GM12878 (cell line): ENCODE measurements around the gene KIF21B. TPM values are rescaled to one million over a fixed set of nuclear protein-coding genes. Genes with fewer than 3 reads are reported as not detected.

Experiments
- ATAC-seq: fragments of 200-7000 bp; cut with Tn5 transposase; 3 replicates; pipeline ENCODE4 v1.9.1; 2020; ENCODE audit warnings: mild to moderate bottlenecking, moderate library complexity
- BruUV-seq: library from RNA; stranded (reverse); fragments of 400-500 nt; replicated peaks from 2 replicates; lab custom pipeline; 2021; lab: Mats Ljungman, UMichigan
- CTCF ChIA-PET: fragments of 300-600 bp; sonication (Branson Sonifier 250); formaldehyde crosslinking; extraction: SDS; loops from one replicate; lab custom pipeline; 2021; ENCODE audit warnings: inconsistent platforms; lab: Yijun Ruan, JAX
- POLR2A ChIA-PET: fragments of 350-600 bp; formaldehyde crosslinking; extraction: SDS; loops from one replicate; lab custom pipeline; 2021; ENCODE audit warnings: inconsistent platforms; lab: Charles Lee
- RAD21 ChIA-PET: fragments of 300-600 bp; sonication (Branson Sonifier 250); formaldehyde crosslinking; loops from one replicate; lab custom pipeline; 2023; ENCODE audit warnings: antibody characterized with exemption; ENCODE audit not compliant: unreplicated experiment; lab: Charles Lee
- SMC1A ChIA-PET: fragments of 300-600 bp; sonication (Branson Sonifier 250); formaldehyde crosslinking; loops from one replicate; lab custom pipeline; 2023; ENCODE audit not compliant: unreplicated experiment, uncharacterized antibody; lab: Charles Lee
- DNase-seq: peaks from one replicate; pipeline ENCODE4 v3.0.0-alpha.2; 2011; ENCODE audit warnings: low read depth, low spot score
- FAIRE-seq: peaks from 3 replicates; lab custom pipeline; 2011; peaks lifted over from hg19 to GRCh38; lab: Jason Lieb, UNC
- H2AFZ ChIP-seq: 2 replicates; pipeline ENCODE4 v1.6.0; 2011; ENCODE audit warnings: low read depth, low read length, control low read depth; ENCODE audit not compliant: control insufficient read depth
- H3K27ac ChIP-seq: 2 replicates; pipeline ENCODE4 v1.5.1; 2011; ENCODE audit warnings: control low read depth; ENCODE audit not compliant: control insufficient read depth, insufficient read depth
- H3K27me3 ChIP-seq, 2 experiments: replicated peaks in 1 of 2; 2 replicates each; pipeline versions ENCODE4 v1.6.0 to v1.6.1; 2011; ENCODE audit warnings: low read length in 1 of 2; ENCODE audit not compliant: control insufficient read depth in 2 of 2, insufficient read depth in 2 of 2
- H3K36me3 ChIP-seq, 2 experiments: 2 replicates each; pipeline ENCODE4 v1.5.1; 2011; ENCODE audit warnings: low read length in 1 of 2; ENCODE audit not compliant: control insufficient read depth in 2 of 2, insufficient read depth in 2 of 2
- H3K4me1 ChIP-seq: 2 replicates; pipeline ENCODE4 v1.6.1; 2011; ENCODE audit warnings: mild to moderate bottlenecking, low read length, moderate library complexity, mixed read lengths; ENCODE audit not compliant: control insufficient read depth, insufficient read depth
- H3K4me2 ChIP-seq: 2 replicates; pipeline ENCODE4 v1.6.0; 2011; ENCODE audit warnings: control low read depth; ENCODE audit not compliant: control insufficient read depth, insufficient read depth
- H3K4me3 ChIP-seq: fragments of 200-600 bp; sonication (generic); 2 replicates; pipeline ENCODE4 v1.5.1; 2016
- H3K79me2 ChIP-seq: 2 replicates; pipeline ENCODE4 v1.6.0; 2011; ENCODE audit warnings: low read length; ENCODE audit not compliant: control insufficient read depth, insufficient read depth
- H3K9ac ChIP-seq: 2 replicates; pipeline ENCODE4 v1.8.0; 2011; ENCODE audit warnings: low read length, control low read depth, mixed read lengths; ENCODE audit not compliant: control insufficient read depth, insufficient read depth
- H3K9me3 ChIP-seq: replicated peaks from 3 replicates; pipeline ENCODE4 v1.5.1; 2011; ENCODE audit warnings: mild to moderate bottlenecking, low read length; ENCODE audit not compliant: control insufficient read depth, insufficient read depth
- H4K20me1 ChIP-seq: 2 replicates; pipeline ENCODE4 v1.6.0; 2011; ENCODE audit not compliant: control insufficient read depth, insufficient read depth
- CEBPB ChIP-seq, 2 experiments: fragments of 150-350 bp in 1 of 2; IDR thresholded peaks; 2 replicates each; pipeline ENCODE4 v1.6.1; 2012 to 2014; ENCODE audit warnings: low read depth in 2 of 2, low read length in 2 of 2, borderline replicate concordance in 1 of 2, inconsistent platforms in 1 of 2
- GABPA ChIP-seq: IDR thresholded peaks from 2 replicates; pipeline ENCODE4 v1.6.1; 2014; ENCODE audit warnings: antibody characterized with exemption, low read depth, mild to moderate bottlenecking, inconsistent platforms
- KLF5 ChIP-seq: fragments of 450-650 bp; IDR thresholded peaks from 2 replicates; pipeline ENCODE4 v1.6.1; 2014; ENCODE audit warnings: mild to moderate bottlenecking; ENCODE audit not compliant: partially characterized antibody
- MTA2 ChIP-seq: fragments of 450-650 bp; IDR thresholded peaks from 2 replicates; pipeline ENCODE4 v1.6.1; 2016; ENCODE audit warnings: low read depth, mild to moderate bottlenecking, moderate library complexity
- NFXL1 ChIP-seq: fragments of 450-650 bp; IDR thresholded peaks from 2 replicates; pipeline ENCODE4 v1.6.1; 2017; ENCODE audit warnings: antibody characterized with exemption, mild to moderate bottlenecking, borderline replicate concordance
- NR2F1 ChIP-seq: fragments of 450-650 bp; conservative IDR thresholded peaks from 2 replicates; pipeline ENCODE4 v1.6.1; 2017; ENCODE audit warnings: mild to moderate bottlenecking
- PAX5 ChIP-seq: IDR thresholded peaks from 2 replicates; pipeline ENCODE4 v1.6.1; 2011; ENCODE audit warnings: low read depth, low read length, borderline replicate concordance
- RCOR1 ChIP-seq: conservative IDR thresholded peaks from 2 replicates; pipeline ENCODE4 v1.6.1; 2012; ENCODE audit warnings: low read depth, low read length, improper control_type of control experiment
- RUNX3 ChIP-seq: IDR thresholded peaks from 2 replicates; pipeline ENCODE4 v1.6.1; 2012; ENCODE audit warnings: low read length, inconsistent platforms
- SIX5 ChIP-seq: IDR thresholded peaks from 2 replicates; pipeline ENCODE4 v1.6.1; 2011; ENCODE audit warnings: mild to moderate bottlenecking, low read depth, low read length, moderate library complexity; ENCODE audit not compliant: severe bottlenecking
- TCF3 ChIP-seq: IDR thresholded peaks from 2 replicates; pipeline ENCODE4 v1.6.1; 2012; ENCODE audit warnings: low read depth, mild to moderate bottlenecking, low read length, borderline replicate concordance; ENCODE audit not compliant: insufficient read depth
- ZNF24 ChIP-seq: fragments of 450-650 bp; IDR thresholded peaks from 2 replicates; pipeline ENCODE4 v1.6.1; 2017; ENCODE audit warnings: antibody characterized with exemption, mild to moderate bottlenecking
- ZSCAN29 ChIP-seq: fragments of 450-650 bp; IDR thresholded peaks from 2 replicates; pipeline ENCODE4 v1.6.1; 2017; ENCODE audit warnings: mild to moderate bottlenecking, moderate library complexity
- WGBS: methylation state at CpG from one replicate; pipeline ENCODE4 v1.1.6; 2016; ENCODE audit warnings: low lambda C conversion rate; ENCODE audit not compliant: insufficient replicate concordance, insufficient coverage; ENCODE audit errors: missing lambda C conversion rate; 5-methylcytosine and 5-hydroxymethylcytosine counted together
- in situ Hi-C: fragments of 300-500 bp; cut with MboI; formaldehyde crosslinking; loops from 9 replicates; pipeline ENCODE4 v1.14.3; 2018; ENCODE audit warnings: mixed read lengths
- intact Hi-C: fragments of 100-400 bp; cut with micrococcal nuclease; formaldehyde crosslinking; loops from one replicate; pipeline ENCODE4 v1.14.2; 2022; ENCODE audit not compliant: unreplicated experiment
- polyA plus RNA-seq, 11 experiments: library from polyadenylated mRNA; depleted of rRNA in 4 of 11; unstranded in 6 of 11; stranded (reverse) in 5 of 11; fragments of >200 nt; fragmentation: Nextera tagmentation in 4 of 11; fragmentation: Illumina TruSeq in 1 of 11; extraction: Ambion mirVana in 4 of 11; extraction: Trizol in 1 of 11; gene quantifications; 1 replicate in 1 of 11; 2 replicates in 10 of 11; pipeline versions ENCODE4 v1.2.1 to v1.2.3, GENCODE V29; 2011 to 2016; ENCODE audit warnings: inconsistent platforms in 2 of 11, missing spikeins in 2 of 11, low read depth in 1 of 11
- total RNA-seq, 4 experiments: library from RNA; depleted of rRNA in 3 of 4; stranded (reverse); fragments of >200 nt in 3 of 4; fragmentation: Illumina TruSeq in 1 of 4; extraction: Trizol in 1 of 4; gene quantifications; 2 replicates each; pipeline versions ENCODE4 v1.2.1 to v1.2.3, GENCODE V29; 2013 to 2021
- TF ChIP-seq, protein P1 (sequence below): fragments of 150-350 bp; IDR thresholded peaks from 2 replicates; pipeline ENCODE4 v1.6.1; 2014; ENCODE audit warnings: mild to moderate bottlenecking, low read depth, low read length
- TF ChIP-seq, protein P2 (sequence below): fragments of 450-650 bp; IDR thresholded peaks from 2 replicates; pipeline ENCODE4 v1.6.1; 2017; ENCODE audit warnings: low read depth, mild to moderate bottlenecking, moderate library complexity

Gene KIF21B
- total and polyA plus RNA-seq, 10 of the 15 experiments (the other 5 are each of a cell fraction or from before 2014, with no cell fraction given): 2.3 to 47.7 (median 12.6) TPM

DNA sequence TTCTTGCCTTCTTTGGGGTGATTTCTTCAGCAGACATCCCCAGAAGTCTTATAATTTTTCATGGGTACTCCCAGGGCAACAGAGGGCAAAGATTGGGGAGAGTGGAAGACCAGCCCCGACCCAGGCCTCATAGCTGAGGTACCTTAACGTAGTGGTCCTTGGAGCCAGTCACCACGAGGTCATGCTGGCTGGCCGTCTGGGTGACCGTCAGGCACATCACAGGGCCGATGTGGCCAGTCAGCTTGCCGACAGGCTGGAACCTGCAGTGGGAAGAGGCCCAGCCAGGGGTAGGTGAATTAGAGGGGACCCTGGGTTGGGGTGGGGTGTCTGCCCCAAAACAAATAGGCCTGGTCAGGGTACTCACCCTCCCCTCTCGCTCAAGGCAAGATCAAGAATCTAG, 46.9 kb downstream of the KIF21B start:
- FAIRE-seq: no peak
- 87% methylated on average over 8 of the region's 8 CpGs for WGBS
- no peak overlapping the region for H3K4me2 ChIP-seq
- H4K20me1 ChIP-seq: no peaks in the 10 kb centered on the region
- H3K27me3 ChIP-seq: no peaks in the 10 kb centered on the region
- no peak overlapping the region for H3K4me3 ChIP-seq
- H3K27ac ChIP-seq: no peak overlapping the region
- SMC1A ChIA-PET: interaction anchor here (0.9 to 4.8 kb wide), 5 partner anchors 40 to 143 kb away, joined by 3 to 44 read pairs (median 4); no protein-coding TSS in a partner anchor
- CTCF ChIA-PET: interaction anchor here (1.3 to 3.3 kb wide), 4 partner anchors 65 to 143 kb away, joined by 3 to 16 read pairs (median 5); no protein-coding TSS in a partner anchor
- no peak for TF ChIP-seq ZNF24
- TF ChIP-seq, protein P1, sequence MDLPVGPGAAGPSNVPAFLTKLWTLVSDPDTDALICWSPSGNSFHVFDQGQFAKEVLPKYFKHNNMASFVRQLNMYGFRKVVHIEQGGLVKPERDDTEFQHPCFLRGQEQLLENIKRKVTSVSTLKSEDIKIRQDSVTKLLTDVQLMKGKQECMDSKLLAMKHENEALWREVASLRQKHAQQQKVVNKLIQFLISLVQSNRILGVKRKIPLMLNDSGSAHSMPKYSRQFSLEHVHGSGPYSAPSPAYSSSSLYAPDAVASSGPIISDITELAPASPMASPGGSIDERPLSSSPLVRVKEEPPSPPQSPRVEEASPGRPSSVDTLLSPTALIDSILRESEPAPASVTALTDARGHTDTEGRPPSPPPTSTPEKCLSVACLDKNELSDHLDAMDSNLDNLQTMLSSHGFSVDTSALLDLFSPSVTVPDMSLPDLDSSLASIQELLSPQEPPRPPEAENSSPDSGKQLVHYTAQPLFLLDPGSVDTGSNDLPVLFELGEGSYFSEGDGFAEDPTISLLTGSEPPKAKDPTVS: no peak
- no peak for TF ChIP-seq MTA2
- TF ChIP-seq RCOR1: no peak
- TF ChIP-seq NFXL1: no peak
- no peak for TF ChIP-seq ZSCAN29
- TF ChIP-seq NR2F1: no peak
- no peak for TF ChIP-seq CEBPB (IDR thresholded peaks at IDR 0.05; ENCODE audit: borderline replicate concordance in 1 of 2, low read depth in 2 of 2, low read length in 2 of 2)
- no peak for TF ChIP-seq PAX5
- no peak for TF ChIP-seq RUNX3
- no peak for TF ChIP-seq GABPA
- no peak for TF ChIP-seq KLF5
- TF ChIP-seq, protein P2, sequence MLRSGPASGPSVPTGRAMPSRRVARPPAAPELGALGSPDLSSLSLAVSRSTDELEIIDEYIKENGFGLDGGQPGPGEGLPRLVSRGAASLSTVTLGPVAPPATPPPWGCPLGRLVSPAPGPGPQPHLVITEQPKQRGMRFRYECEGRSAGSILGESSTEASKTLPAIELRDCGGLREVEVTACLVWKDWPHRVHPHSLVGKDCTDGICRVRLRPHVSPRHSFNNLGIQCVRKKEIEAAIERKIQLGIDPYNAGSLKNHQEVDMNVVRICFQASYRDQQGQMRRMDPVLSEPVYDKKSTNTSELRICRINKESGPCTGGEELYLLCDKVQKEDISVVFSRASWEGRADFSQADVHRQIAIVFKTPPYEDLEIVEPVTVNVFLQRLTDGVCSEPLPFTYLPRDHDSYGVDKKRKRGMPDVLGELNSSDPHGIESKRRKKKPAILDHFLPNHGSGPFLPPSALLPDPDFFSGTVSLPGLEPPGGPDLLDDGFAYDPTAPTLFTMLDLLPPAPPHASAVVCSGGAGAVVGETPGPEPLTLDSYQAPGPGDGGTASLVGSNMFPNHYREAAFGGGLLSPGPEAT: no peak
- TF ChIP-seq SIX5: no peak
- TF ChIP-seq TCF3: no peak
- TF ChIP-seq, all 136 proteins: peak for 0
- H3K36me3 ChIP-seq: peaks cover 0 to 22% of the 10 kb centered on the region in 2 experiments; a peak in 3 of 4 replicates
- no peak for DNase-seq
- ChIA-PET RAD21 (interaction anchor here (1.3 to 9.9 kb wide), 2 partner anchors 45 to 143 kb away, joined by 3 to 239 read pairs; partner anchors contain the start of gene KIF21B), POLR2A (interaction anchor here (0.8 kb wide), 1 partner anchor 49 kb away, joined by 5 read pairs; no protein-coding TSS in a partner anchor)
- peaks cover 2% of the 10 kb centered on the region for H3K4me1 ChIP-seq
- H3K9me3 ChIP-seq: no peaks in the 10 kb centered on the region; the same call in 2 of the 3 replicates
- intact Hi-C loops: no loop called here
- in situ Hi-C loops: loop anchor here (5.0 kb wide), 2 partner anchors 66 to 141 kb away; no protein-coding TSS in a partner anchor
- no peak overlapping the region for H3K9ac ChIP-seq
- no TSS peak for BruUV-seq
- no peak for ATAC-seq
- H3K79me2 ChIP-seq: no peaks in the 10 kb centered on the region
- no peak overlapping the region for H2AFZ ChIP-seq
